K562 (cell line): Measurements from ENCODE around the gene TMTC2. TPM values are rescaled to one million over a fixed set of nuclear protein-coding genes. Genes with fewer than 3 reads are reported as not detected.

Experiments
- ATAC-seq: fragments of 200-7000 bp; cut with Tn5 transposase; 3 replicates; pipeline ENCODE4 v1.9.1; 2020; ENCODE audit warnings: moderate library complexity
- BruUV-seq: library from RNA; stranded (reverse); fragments of 400-500 nt; replicated peaks from 2 replicates; lab custom pipeline; 2021; lab: Mats Ljungman, UMichigan
- CTCF ChIA-PET: fragments of 300-600 bp; formaldehyde crosslinking; extraction: SDS; loops from one replicate; lab custom pipeline; 2021; ENCODE audit warnings: low intra/inter-chr PET ratio; lab: Yijun Ruan, JAX
- POLR2A ChIA-PET: fragments of 300-600, 350-650 bp; sonication (Branson Sonifier 250); formaldehyde crosslinking; extraction: SDS; loops from one replicate; lab custom pipeline; 2021; ENCODE audit warnings: antibody characterized with exemption, inconsistent platforms; lab: Yijun Ruan, JAX
- DNase-seq, 4 experiments: peaks; one replicate each; pipeline versions ENCODE4 v3.0.0 to v3.0.0-alpha.2; 2011 to 2018; ENCODE audit warnings: low spot score in 3 of 4, mixed read lengths in 3 of 4; ENCODE audit errors: extremely low read depth in 1 of 4
- FAIRE-seq: peaks from 2 replicates; lab custom pipeline; 2011; peaks lifted over from hg19 to GRCh38; lab: Jason Lieb, UNC
- H2AFZ ChIP-seq: 2 replicates; pipeline ENCODE4 v1.6.0; 2011; ENCODE audit warnings: low read depth, low read length, control low read depth, inconsistent platforms
- H3K27ac ChIP-seq: fragments of 200-600 bp; 3 replicates; pipeline ENCODE4 v1.8.0; 2011; ENCODE audit warnings: low read depth, mild to moderate bottlenecking, control low read depth, inconsistent platforms, low read length, moderate library complexity, mixed read lengths; ENCODE audit errors: extremely low read depth
- H3K27me3 ChIP-seq, 2 experiments: fragments of 300-600 bp in 1 of 2; 2 replicates in 1 of 2; 3 replicates in 1 of 2; pipeline versions ENCODE4 v1.6.0 to v1.8.0; 2011; ENCODE audit warnings: inconsistent platforms in 2 of 2, low read length in 2 of 2, mild to moderate bottlenecking in 1 of 2, mixed read lengths in 1 of 2, moderate library complexity in 1 of 2; ENCODE audit not compliant: control insufficient read depth in 2 of 2, insufficient read depth in 2 of 2
- H3K36me3 ChIP-seq: fragments of 300-600 bp; 3 replicates; pipeline ENCODE4 v1.8.0; 2011; ENCODE audit warnings: mild to moderate bottlenecking, low read length, inconsistent platforms; ENCODE audit not compliant: control insufficient read depth, insufficient read depth
- H3K4me1 ChIP-seq, 2 experiments: fragments of 200-600 bp in 1 of 2; replicated peaks in 1 of 2; 2 replicates in 1 of 2; 3 replicates in 1 of 2; pipeline versions ENCODE4 v1.5.1 to v1.8.0; 2011; ENCODE audit warnings: inconsistent platforms in 2 of 2, low read length in 2 of 2, mild to moderate bottlenecking in 1 of 2, mixed read lengths in 1 of 2, moderate library complexity in 1 of 2; ENCODE audit not compliant: control insufficient read depth in 2 of 2, insufficient read depth in 2 of 2
- H3K4me2 ChIP-seq: 2 replicates; pipeline ENCODE4 v1.6.1; 2011; ENCODE audit warnings: low read length, control low read depth, inconsistent platforms, mixed read lengths; ENCODE audit not compliant: insufficient read depth
- H3K4me3 ChIP-seq: fragments of 200-600 bp; sonication (generic), shearing (Covaris generic); 2 replicates; pipeline ENCODE4 v1.5.1; 2016; ENCODE audit warnings: control low read depth, inconsistent platforms
- H3K79me2 ChIP-seq: fragments of 200-600 bp; 3 replicates; pipeline ENCODE4 v1.8.0; 2011; ENCODE audit warnings: low read length, inconsistent platforms; ENCODE audit not compliant: control insufficient read depth, insufficient read depth
- H3K9ac ChIP-seq, 2 experiments: 2 replicates each; pipeline versions ENCODE4 v1.6.0 to v1.6.1; 2011; ENCODE audit warnings: low read depth in 2 of 2, low read length in 2 of 2, control low read depth in 1 of 2, inconsistent platforms in 1 of 2, mild to moderate bottlenecking in 1 of 2, mixed read lengths in 1 of 2; ENCODE audit not compliant: insufficient read depth in 1 of 2
- H3K9me1 ChIP-seq: one replicate; pipeline ENCODE4 v1.6.0; 2011; ENCODE audit warnings: inconsistent platforms, mild to moderate bottlenecking, low read length, moderate library complexity; ENCODE audit not compliant: control insufficient read depth, insufficient read depth
- H3K9me3 ChIP-seq: replicated peaks from 2 replicates; pipeline ENCODE4 v1.5.1; 2011; ENCODE audit warnings: low read depth, low read length, inconsistent platforms; ENCODE audit not compliant: control insufficient read depth, insufficient read depth
- H4K20me1 ChIP-seq: replicated peaks from 2 replicates; pipeline ENCODE4 v1.6.1; 2011; ENCODE audit warnings: low read length, inconsistent platforms, mixed read lengths; ENCODE audit not compliant: control insufficient read depth, insufficient read depth
- ARHGAP35 ChIP-seq: fragments of 450-650 bp; IDR thresholded peaks from 2 replicates; pipeline ENCODE4 v1.6.1; 2018; ENCODE audit not compliant: partially characterized antibody
- CAMTA2 ChIP-seq: fragments of 250-450 bp; sonication (Bioruptor Pico); conservative IDR thresholded peaks from 2 replicates; pipeline ENCODE4 v1.5.1; 2022
- ETV1 ChIP-seq: fragments of 450-650 bp; conservative IDR thresholded peaks from 2 replicates; pipeline ENCODE4 v1.6.1; 2016; ENCODE audit warnings: missing genetic modification characterization, control low read depth, low read depth, missing compliant biosample characterization
- IRF2 ChIP-seq: sonication (generic); formaldehyde crosslinking; IDR thresholded peaks from 2 replicates; pipeline ENCODE4 v1.8.1; 2022; ENCODE audit warnings: mild to moderate bottlenecking, missing genetic modification reagents
- JUNB ChIP-seq: fragments of 450-650 bp; formaldehyde crosslinking; conservative IDR thresholded peaks from 2 replicates; pipeline ENCODE4 v1.4.0; 2020; ENCODE audit warnings: mild to moderate bottlenecking
- MCM3 ChIP-seq: fragments of 450-650 bp; IDR thresholded peaks from 2 replicates; pipeline ENCODE4 v1.6.1; 2016
- PCBP1 ChIP-seq: fragments of 200-400 bp; formaldehyde crosslinking; IDR thresholded peaks from 2 replicates; pipeline ENCODE4 v1.6.1; 2018; ENCODE audit warnings: mild to moderate bottlenecking, low read depth, low read length; ENCODE audit not compliant: poor library complexity, severe bottlenecking
- SIN3A ChIP-seq, 2 experiments: fragments of 150-350 bp in 1 of 2; IDR thresholded peaks; 2 replicates each; pipeline ENCODE4 v1.6.1; 2011 to 2016; ENCODE audit warnings: borderline replicate concordance in 2 of 2, low read depth in 2 of 2, low read length in 2 of 2, mild to moderate bottlenecking in 2 of 2, moderate library complexity in 2 of 2; ENCODE audit not compliant: control insufficient read depth in 1 of 2
- SIX5 ChIP-seq, 2 experiments: IDR thresholded peaks; 2 replicates each; pipeline ENCODE4 v1.6.1; 2011; ENCODE audit warnings: low read length in 2 of 2, borderline replicate concordance in 1 of 2, low read depth in 1 of 2, mild to moderate bottlenecking in 1 of 2, moderate library complexity in 1 of 2; ENCODE audit not compliant: insufficient read depth in 1 of 2
- ZFX ChIP-seq: sonication (generic); formaldehyde crosslinking; IDR thresholded peaks from 2 replicates; pipeline ENCODE4 v1.8.0; 2022; ENCODE audit warnings: mild to moderate bottlenecking, missing genetic modification reagents, moderate library complexity
- ZNF143 ChIP-seq: sonication (generic); formaldehyde crosslinking; IDR thresholded peaks from 2 replicates; pipeline ENCODE4 v1.9.0; 2022; ENCODE audit warnings: mild to moderate bottlenecking, missing genetic modification reagents
- ZNF165 ChIP-seq: fragments of 250-450 bp; sonication (Bioruptor Pico); IDR thresholded peaks from 2 replicates; pipeline ENCODE4 v1.4.0; 2020; ENCODE audit warnings: borderline replicate concordance
- ZNF23 ChIP-seq: fragments of 250-450 bp; sonication (Bioruptor Pico); IDR thresholded peaks from 2 replicates; pipeline ENCODE4 v1.4.0; 2020; ENCODE audit warnings: mild to moderate bottlenecking
- WGBS: fragments of 100-300 bp; shearing (Covaris generic); methylation state at CpG from one replicate; pipeline ENCODE4 v1.1.6; 2016; ENCODE audit warnings: low coverage, mixed read lengths; ENCODE audit not compliant: insufficient coverage; ENCODE audit errors: missing lambda C conversion rate; 5-methylcytosine and 5-hydroxymethylcytosine counted together
- in situ Hi-C: fragments of 300-500 bp; cut with MboI; formaldehyde crosslinking; loops from 4 replicates; pipeline ENCODE4 v1.15.0; 2018; ENCODE audit warnings: inconsistent platforms, mixed read lengths
- intact Hi-C: fragments of 100-400 bp; cut with micrococcal nuclease; formaldehyde crosslinking; loops from 2 replicates; pipeline ENCODE4 v1.14.2; 2022
- polyA plus RNA-seq, 8 experiments: library from polyadenylated mRNA; depleted of rRNA in 4 of 8; stranded (reverse) in 5 of 8; unstranded in 3 of 8; fragments of >200 nt; fragmentation: Nextera tagmentation in 2 of 8; fragmentation: Illumina TruSeq in 1 of 8; extraction: Ambion mirVana in 2 of 8; extraction: Trizol in 1 of 8; gene quantifications; 2 replicates each; pipeline versions ENCODE4 v1.2.1 to v1.2.3, GENCODE V29; 2011 to 2014; ENCODE audit warnings: inconsistent platforms in 1 of 8, missing spikeins in 1 of 8
- total RNA-seq, 7 experiments: library from RNA; depleted of rRNA in 6 of 7; stranded (reverse); fragments of >200 nt in 6 of 7; fragmentation: Illumina TruSeq in 2 of 7; extraction: Trizol in 2 of 7; gene quantifications; 2 replicates each; pipeline versions ENCODE4 v1.2.1 to v1.2.3, GENCODE V29; 2011 to 2021; ENCODE audit warnings: low replicate concordance in 1 of 7
- TF ChIP-seq, protein P1 (sequence below): fragments of 250-450 bp; sonication (Bioruptor Pico); IDR thresholded peaks from 2 replicates; pipeline ENCODE4 v1.5.0; 2022; ENCODE audit warnings: mild to moderate bottlenecking
- TF ChIP-seq, protein P2 (sequence below): sonication (generic); formaldehyde crosslinking; IDR thresholded peaks from 2 replicates; pipeline ENCODE4 v1.8.1; 2023; ENCODE audit warnings: mild to moderate bottlenecking, missing genetic modification reagents
- TF ChIP-seq, protein P3 (sequence below): conservative IDR thresholded peaks from 2 replicates; pipeline ENCODE4 v1.6.1; 2011; ENCODE audit warnings: low read depth, mild to moderate bottlenecking, low read length; ENCODE audit not compliant: control insufficient read depth
- TF ChIP-seq, protein P4 (sequence below): sonication (generic); formaldehyde crosslinking; IDR thresholded peaks from 2 replicates; pipeline ENCODE4 v1.8.1; 2023; ENCODE audit warnings: mild to moderate bottlenecking, missing genetic modification reagents

Gene TMTC2
- total and polyA plus RNA-seq, 9 of the 15 experiments (the other 6 are each of a cell fraction or from before 2014, with no cell fraction given) = 0.29 to 1.1 (median 0.55) TPM

DNA sequence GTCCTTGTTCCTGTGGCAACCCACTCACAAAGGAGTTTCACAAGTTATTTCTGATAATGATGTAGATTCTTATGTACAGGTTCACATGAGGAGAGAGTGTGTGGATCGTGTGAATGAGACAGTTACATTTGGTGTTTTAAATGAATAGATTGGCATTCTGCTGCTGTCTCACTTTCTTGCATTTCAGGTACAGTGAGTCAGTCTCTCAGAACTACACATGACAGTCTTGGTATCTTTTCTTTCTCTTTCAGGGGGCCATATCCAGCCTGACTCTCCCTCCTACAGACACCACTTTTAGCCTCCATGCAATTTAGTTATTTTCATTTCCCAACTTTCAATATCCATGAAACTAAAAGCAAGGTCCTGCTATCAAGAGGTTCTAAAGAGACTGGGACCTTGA, 19.9 kb upstream of the TMTC2 start:
- Histone ChIP-seq H3K27ac (no peak overlapping the region), H3K27me3 (no peaks in the 10 kb centered on the region), H3K36me3 (no peaks in the 10 kb centered on the region), H3K9ac (no peak overlapping the region), H3K9me3 (no peaks in the 10 kb centered on the region), H3K4me3 (no peak overlapping the region), H3K4me2 (no peak overlapping the region), H3K79me2 (no peaks in the 10 kb centered on the region), H3K9me1 (no peaks in the 10 kb centered on the region), H2AFZ (no peak overlapping the region), H4K20me1 (no peaks in the 10 kb centered on the region), H3K4me1 (no peaks in the 10 kb centered on the region)
- DNase-seq = no peak
- ChIA-PET POLR2A (no interaction called here), CTCF (no interaction called here)
- intact Hi-C loops (no loop called here), in situ Hi-C loops (no loop called here)
- ATAC-seq = no peak
- no peak for FAIRE-seq
- no TSS peak for BruUV-seq
- WGBS = 0% methylated on average over 1 of the region's 1 CpG
- TF ChIP-seq MCM3 (no peak), ZNF165 (CRISPR knock-in tag) (no peak), ZFX (CRISPR knock-in tag) (no peak), ETV1 (no peak), PCBP1 (no peak), SIX5 (IDR thresholded peaks at IDR 0.05; ENCODE audit: borderline replicate concordance in 1 of 2, insufficient read depth in 1 of 2, low read depth in 1 of 2, low read length in 2 of 2) (no peak), ZNF143 (CRISPR knock-in tag) (no peak), SIN3A (IDR thresholded peaks at IDR 0.05; ENCODE audit: borderline replicate concordance in 2 of 2, control insufficient read depth in 1 of 2, low read depth in 2 of 2, low read length in 2 of 2) (no peak), IRF2 (CRISPR knock-in tag) (no peak), CAMTA2 (CRISPR knock-in tag) (no peak), ARHGAP35 (no peak), ZNF23 (CRISPR knock-in tag) (no peak), JUNB (CRISPR knock-in tag) (no peak)
- TF ChIP-seq, protein P1, sequence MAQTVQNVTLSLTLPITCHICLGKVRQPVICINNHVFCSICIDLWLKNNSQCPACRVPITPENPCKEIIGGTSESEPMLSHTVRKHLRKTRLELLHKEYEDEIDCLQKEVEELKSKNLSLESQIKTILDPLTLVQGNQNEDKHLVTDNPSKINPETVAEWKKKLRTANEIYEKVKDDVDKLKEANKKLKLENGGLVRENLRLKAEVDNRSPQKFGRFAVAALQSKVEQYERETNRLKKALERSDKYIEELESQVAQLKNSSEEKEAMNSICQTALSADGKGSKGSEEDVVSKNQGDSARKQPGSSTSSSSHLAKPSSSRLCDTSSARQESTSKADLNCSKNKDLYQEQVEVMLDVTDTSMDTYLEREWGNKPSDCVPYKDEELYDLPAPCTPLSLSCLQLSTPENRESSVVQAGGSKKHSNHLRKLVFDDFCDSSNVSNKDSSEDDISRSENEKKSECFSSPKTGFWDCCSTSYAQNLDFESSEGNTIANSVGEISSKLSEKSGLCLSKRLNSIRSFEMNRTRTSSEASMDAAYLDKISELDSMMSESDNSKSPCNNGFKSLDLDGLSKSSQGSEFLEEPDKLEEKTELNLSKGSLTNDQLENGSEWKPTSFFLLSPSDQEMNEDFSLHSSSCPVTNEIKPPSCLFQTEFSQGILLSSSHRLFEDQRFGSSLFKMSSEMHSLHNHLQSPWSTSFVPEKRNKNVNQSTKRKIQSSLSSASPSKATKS = no peak
- TF ChIP-seq, protein P2, sequence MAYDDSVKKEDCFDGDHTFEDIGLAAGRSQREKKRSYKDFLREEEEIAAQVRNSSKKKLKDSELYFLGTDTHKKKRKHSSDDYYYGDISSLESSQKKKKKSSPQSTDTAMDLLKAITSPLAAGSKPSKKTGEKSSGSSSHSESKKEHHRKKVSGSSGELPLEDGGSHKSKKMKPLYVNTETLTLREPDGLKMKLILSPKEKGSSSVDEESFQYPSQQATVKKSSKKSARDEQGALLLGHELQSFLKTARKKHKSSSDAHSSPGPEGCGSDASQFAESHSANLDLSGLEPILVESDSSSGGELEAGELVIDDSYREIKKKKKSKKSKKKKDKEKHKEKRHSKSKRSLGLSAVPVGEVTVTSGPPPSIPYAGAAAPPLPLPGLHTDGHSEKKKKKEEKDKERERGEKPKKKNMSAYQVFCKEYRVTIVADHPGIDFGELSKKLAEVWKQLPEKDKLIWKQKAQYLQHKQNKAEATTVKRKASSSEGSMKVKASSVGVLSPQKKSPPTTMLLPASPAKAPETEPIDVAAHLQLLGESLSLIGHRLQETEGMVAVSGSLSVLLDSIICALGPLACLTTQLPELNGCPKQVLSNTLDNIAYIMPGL (CRISPR knock-in tag) = no peak
- TF ChIP-seq, protein P3, sequence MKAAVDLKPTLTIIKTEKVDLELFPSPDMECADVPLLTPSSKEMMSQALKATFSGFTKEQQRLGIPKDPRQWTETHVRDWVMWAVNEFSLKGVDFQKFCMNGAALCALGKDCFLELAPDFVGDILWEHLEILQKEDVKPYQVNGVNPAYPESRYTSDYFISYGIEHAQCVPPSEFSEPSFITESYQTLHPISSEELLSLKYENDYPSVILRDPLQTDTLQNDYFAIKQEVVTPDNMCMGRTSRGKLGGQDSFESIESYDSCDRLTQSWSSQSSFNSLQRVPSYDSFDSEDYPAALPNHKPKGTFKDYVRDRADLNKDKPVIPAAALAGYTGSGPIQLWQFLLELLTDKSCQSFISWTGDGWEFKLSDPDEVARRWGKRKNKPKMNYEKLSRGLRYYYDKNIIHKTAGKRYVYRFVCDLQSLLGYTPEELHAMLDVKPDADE = no peak
- TF ChIP-seq, protein P4, sequence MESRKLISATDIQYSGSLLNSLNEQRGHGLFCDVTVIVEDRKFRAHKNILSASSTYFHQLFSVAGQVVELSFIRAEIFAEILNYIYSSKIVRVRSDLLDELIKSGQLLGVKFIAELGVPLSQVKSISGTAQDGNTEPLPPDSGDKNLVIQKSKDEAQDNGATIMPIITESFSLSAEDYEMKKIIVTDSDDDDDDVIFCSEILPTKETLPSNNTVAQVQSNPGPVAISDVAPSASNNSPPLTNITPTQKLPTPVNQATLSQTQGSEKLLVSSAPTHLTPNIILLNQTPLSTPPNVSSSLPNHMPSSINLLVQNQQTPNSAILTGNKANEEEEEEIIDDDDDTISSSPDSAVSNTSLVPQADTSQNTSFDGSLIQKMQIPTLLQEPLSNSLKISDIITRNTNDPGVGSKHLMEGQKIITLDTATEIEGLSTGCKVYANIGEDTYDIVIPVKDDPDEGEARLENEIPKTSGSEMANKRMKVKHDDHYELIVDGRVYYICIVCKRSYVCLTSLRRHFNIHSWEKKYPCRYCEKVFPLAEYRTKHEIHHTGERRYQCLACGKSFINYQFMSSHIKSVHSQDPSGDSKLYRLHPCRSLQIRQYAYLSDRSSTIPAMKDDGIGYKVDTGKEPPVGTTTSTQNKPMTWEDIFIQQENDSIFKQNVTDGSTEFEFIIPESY = no peak
